Central memory CD8-positive, alpha-beta T cell (primary cell): ENCODE measurements around the gene UNC13C.

ENCODE experiments used
- ATAC-seq: fragments of 150-1000 bp; cut with Tn5 transposase; replicated peaks from 2 replicates; pipeline ENCODE4 v1.10.0; 2022; ENCODE audit warnings: mild to moderate bottlenecking, moderate FRiP score, moderate number of reproducible peaks; ENCODE audit not compliant: poor library complexity, severe bottlenecking; ENCODE audit errors: extremely low read depth
- DNase-seq, 2 donors: peaks; one replicate each; pipeline ENCODE4 v3.0.0; 2021; ENCODE audit warnings: low spot score in 2 of 2
- H3K27ac Mint-ChIP-seq: one replicate; pipeline ENCODE4 v1.8.0; 2022; ENCODE audit warnings: low read depth, mild to moderate bottlenecking, moderate library complexity, mixed read lengths
- H3K27me3 Mint-ChIP-seq: one replicate; pipeline ENCODE4 v1.8.0; 2022; ENCODE audit warnings: mixed read lengths
- H3K36me3 Mint-ChIP-seq: one replicate; pipeline ENCODE4 v1.8.0; 2022; ENCODE audit warnings: mild to moderate bottlenecking, moderate library complexity, mixed read lengths; ENCODE audit not compliant: insufficient read depth
- H3K4me1 Mint-ChIP-seq: one replicate; pipeline ENCODE4 v1.8.0; 2022; ENCODE audit warnings: mixed read lengths
- H3K4me3 Mint-ChIP-seq: one replicate; pipeline ENCODE4 v1.8.0; 2022; ENCODE audit warnings: mild to moderate bottlenecking, moderate library complexity, mixed read lengths
- H3K9me3 Mint-ChIP-seq: one replicate; pipeline ENCODE4 v1.8.0; 2022; ENCODE audit warnings: mixed read lengths

The UNC13C gene

DNA sequence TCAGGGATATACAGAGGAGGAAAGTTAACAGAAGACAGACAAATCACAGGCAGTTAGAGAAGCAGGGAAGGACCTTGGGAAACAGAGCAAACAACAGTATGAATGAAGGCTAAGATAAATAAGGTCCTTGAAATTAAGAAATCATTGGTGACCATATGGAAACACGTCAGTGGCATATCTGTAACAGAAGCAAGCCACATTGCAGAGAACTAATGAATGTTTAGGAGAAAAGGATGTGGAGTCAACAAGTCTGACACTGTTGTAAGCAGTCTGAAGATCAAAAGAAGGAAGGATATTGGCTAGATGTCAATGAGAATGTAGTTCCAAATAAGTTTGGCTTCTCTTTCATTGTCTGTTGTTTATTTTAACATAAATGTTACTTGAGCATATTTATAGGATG lies 542.4 kb downstream of the UNC13C start:
- Mint-ChIP-seq H3K27me3 (no peaks in the 10 kb centered on the region), H3K4me3 (no peak overlapping the region), H3K4me1 (peaks cover 12% of the 10 kb centered on the region), H3K27ac (no peak overlapping the region), H3K36me3 (no peaks in the 10 kb centered on the region), H3K9me3 (no peaks in the 10 kb centered on the region)
- ATAC-seq (no peak), DNase-seq (no peak)

- Mint-ChIP-seq H3K9me3 (no peaks in the 10 kb centered on the region), H3K36me3 (no peaks in the 10 kb centered on the region), H3K4me1 (peaks cover 12% of the 10 kb centered on the region), H3K27me3 (no peaks in the 10 kb centered on the region), H3K27ac (no peak overlapping the region), H3K4me3 (no peak overlapping the region)
- no peak for ATAC-seq
- no peak for DNase-seq
These were observed 543.0 kb downstream of the UNC13C start for GRCh38 chr15:54521206-54521605.

- no peaks in the 10 kb centered on the region for H3K4me1 Mint-ChIP-seq
- no peak for ATAC-seq
- no peaks in the 10 kb centered on the region for H3K27me3 Mint-ChIP-seq
- peaks cover 6% of the 10 kb centered on the region for H3K9me3 Mint-ChIP-seq
- no peak overlapping the region for H3K27ac Mint-ChIP-seq
- no peak overlapping the region for H3K4me3 Mint-ChIP-seq
- DNase-seq = no peak
- H3K36me3 Mint-ChIP-seq = no peaks in the 10 kb centered on the region
These were observed 549.8 kb downstream of the UNC13C start for GRCh38 chr15:54528021-54528420.

DNA sequence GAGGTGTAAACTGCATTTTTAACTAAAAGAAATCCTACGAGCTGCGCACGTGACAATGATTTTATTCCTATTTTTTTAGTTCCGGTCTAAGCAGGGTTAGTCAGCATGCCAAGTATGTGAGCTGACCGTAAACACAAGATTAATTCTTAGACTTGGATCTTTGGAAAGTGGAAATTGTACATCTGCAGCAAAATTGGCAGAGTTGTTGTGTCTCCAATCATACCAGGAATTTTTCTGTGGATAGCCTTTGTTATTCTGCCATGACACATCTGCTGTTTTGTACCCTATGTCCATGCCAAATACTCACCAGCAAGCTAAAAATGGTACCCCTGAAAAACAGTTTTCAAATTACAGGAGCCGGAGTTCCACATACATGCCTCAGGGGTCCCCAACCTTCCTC lies 562.5 kb downstream of the UNC13C start:
- ATAC-seq (no peak), DNase-seq (no peak)
- Mint-ChIP-seq H3K9me3 (peaks cover 17% of the 10 kb centered on the region), H3K36me3 (no peaks in the 10 kb centered on the region), H3K4me1 (no peaks in the 10 kb centered on the region), H3K4me3 (no peak overlapping the region), H3K27ac (no peak overlapping the region), H3K27me3 (no peaks in the 10 kb centered on the region)

GRCh38 chr15:54547491-54547890 lies 569.2 kb downstream of the UNC13C start:
- Mint-ChIP-seq H3K4me3 (no peak overlapping the region), H3K4me1 (no peaks in the 10 kb centered on the region), H3K27ac (no peak overlapping the region), H3K27me3 (no peaks in the 10 kb centered on the region), H3K36me3 (no peaks in the 10 kb centered on the region), H3K9me3 (peaks cover 7% of the 10 kb centered on the region)
- no peak for ATAC-seq
- no peak for DNase-seq

- H3K36me3 Mint-ChIP-seq = no peaks in the 10 kb centered on the region
- H3K27me3 Mint-ChIP-seq = no peaks in the 10 kb centered on the region
- ATAC-seq (no peak), DNase-seq (no peak)
- no peak overlapping the region for H3K27ac Mint-ChIP-seq
- no peak overlapping the region for H3K4me3 Mint-ChIP-seq
- no peaks in the 10 kb centered on the region for H3K9me3 Mint-ChIP-seq
- H3K4me1 Mint-ChIP-seq = no peaks in the 10 kb centered on the region
These were observed 572.7 kb downstream of the UNC13C start for GRCh38 chr15:54550954-54551353.

DNA sequence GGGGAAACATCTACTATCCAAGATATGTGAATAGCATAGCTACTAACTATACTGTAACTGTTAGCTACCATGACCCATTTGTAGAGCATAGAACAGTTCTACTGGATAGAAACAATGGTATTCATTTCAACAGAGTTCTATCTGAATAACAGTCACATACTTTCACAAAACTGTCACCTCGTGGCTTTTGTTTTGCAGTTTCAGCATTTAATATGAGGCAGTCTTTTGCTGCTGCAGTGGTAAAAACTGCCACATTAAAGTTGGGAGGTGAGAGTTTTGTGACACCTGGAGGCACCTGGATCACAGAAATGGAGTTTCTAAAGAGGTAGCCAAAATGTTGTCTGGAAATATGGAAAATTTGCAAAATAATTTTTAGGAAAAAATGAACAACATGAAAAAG lies 578.0 kb downstream of the UNC13C start:
- no peaks in the 10 kb centered on the region for H3K36me3 Mint-ChIP-seq
- no peaks in the 10 kb centered on the region for H3K27me3 Mint-ChIP-seq
- H3K4me1 Mint-ChIP-seq = no peaks in the 10 kb centered on the region
- DNase-seq (no peak), ATAC-seq (no peak)
- no peaks in the 10 kb centered on the region for H3K9me3 Mint-ChIP-seq
- H3K27ac Mint-ChIP-seq = no peak overlapping the region
- H3K4me3 Mint-ChIP-seq = no peak overlapping the region

DNA sequence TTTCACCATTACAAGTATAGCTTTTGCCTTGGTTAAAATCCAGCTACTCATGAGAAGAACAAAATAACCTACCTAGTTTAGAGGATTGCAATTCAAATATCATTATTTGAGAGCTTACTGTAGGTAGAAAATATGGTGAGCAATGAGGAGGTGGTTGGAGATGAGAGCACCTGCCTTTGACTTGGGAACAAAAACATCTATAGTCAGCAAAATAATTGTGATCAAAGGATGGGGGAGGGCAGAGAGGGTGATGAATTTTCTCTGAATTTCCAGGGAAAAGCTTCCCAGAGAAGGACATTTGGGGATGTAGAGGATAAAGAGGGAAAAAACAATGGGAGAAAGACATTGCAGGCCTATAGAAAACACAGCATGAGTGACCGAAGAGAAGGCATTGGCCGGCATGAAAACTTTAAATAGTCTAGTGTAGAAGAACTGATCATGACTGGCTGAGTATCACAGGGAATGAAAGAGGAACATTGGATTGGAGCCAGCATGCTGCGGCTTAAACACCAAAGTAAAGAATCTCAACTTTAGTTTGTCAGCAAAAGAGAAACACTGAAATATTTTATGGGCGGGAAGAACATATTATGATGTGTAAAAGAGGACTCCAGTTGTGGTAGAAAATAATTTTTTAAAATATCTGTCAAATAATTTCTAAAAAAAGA lies 581.3 kb downstream of the UNC13C start:
- Mint-ChIP-seq H3K27me3 (no peaks in the 10 kb centered on the region), H3K9me3 (no peaks in the 10 kb centered on the region), H3K27ac (no peak overlapping the region), H3K4me1 (no peaks in the 10 kb centered on the region), H3K36me3 (no peaks in the 10 kb centered on the region), H3K4me3 (no peak overlapping the region)
- ATAC-seq (no peak), DNase-seq (no peak)

GRCh38 chr15:54560417-54560816 lies 582.2 kb downstream of the UNC13C start:
- no peaks in the 10 kb centered on the region for H3K27me3 Mint-ChIP-seq
- no peak for DNase-seq
- no peak for ATAC-seq
- no peak overlapping the region for H3K27ac Mint-ChIP-seq
- no peak overlapping the region for H3K4me3 Mint-ChIP-seq
- H3K36me3 Mint-ChIP-seq = no peaks in the 10 kb centered on the region
- no peaks in the 10 kb centered on the region for H3K4me1 Mint-ChIP-seq
- no peaks in the 10 kb centered on the region for H3K9me3 Mint-ChIP-seq

DNA sequence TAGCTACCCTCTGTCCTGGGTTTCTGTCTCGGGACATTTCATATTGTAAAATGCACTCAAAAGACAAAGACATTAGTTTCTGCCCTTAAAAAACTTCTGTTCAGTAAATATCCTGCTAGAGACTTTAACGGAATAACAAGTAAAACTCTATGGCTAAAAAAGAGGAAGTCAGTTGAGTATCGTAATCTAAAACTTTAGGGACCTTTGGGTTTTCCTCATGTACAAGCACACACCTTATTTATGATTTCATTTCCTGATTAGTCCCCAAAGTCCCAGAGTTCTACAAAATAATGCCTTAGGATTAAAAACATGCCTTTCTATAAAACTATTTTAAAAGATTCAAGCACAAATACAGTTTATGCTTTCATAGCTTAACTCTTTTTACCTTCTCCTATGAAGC lies 585.9 kb downstream of the UNC13C start:
- H3K27ac Mint-ChIP-seq = no peak overlapping the region
- no peaks in the 10 kb centered on the region for H3K4me1 Mint-ChIP-seq

DNA sequence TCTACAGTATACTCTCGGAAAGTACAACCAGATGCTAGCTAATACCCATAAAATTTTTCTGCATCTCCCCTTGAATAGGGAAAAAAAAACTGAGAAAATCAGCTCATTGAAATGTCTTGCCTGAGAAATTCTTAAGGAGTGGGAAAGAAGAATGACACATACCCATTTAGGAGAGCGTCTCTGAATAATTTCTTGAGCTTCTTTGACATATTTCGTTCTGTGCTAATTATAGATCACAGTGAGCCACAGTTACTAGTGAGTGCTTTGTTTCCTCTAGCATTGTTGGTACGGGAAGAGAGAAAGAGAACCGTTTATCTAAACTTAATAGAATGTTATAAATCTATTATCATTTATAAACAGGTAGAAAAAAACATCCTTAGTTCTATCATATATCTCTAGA lies 588.4 kb downstream of the UNC13C start:
- no peak for ATAC-seq
- Mint-ChIP-seq H3K27ac (no peak overlapping the region), H3K9me3 (no peaks in the 10 kb centered on the region)

More for the DNA sequence above, 585.9 kb downstream of the UNC13C start:
- ATAC-seq = no peak
- Mint-ChIP-seq H3K36me3 (no peaks in the 10 kb centered on the region), H3K4me3 (no peak overlapping the region), H3K27me3 (no peaks in the 10 kb centered on the region), H3K9me3 (no peaks in the 10 kb centered on the region)
- no peak for DNase-seq

DNA sequence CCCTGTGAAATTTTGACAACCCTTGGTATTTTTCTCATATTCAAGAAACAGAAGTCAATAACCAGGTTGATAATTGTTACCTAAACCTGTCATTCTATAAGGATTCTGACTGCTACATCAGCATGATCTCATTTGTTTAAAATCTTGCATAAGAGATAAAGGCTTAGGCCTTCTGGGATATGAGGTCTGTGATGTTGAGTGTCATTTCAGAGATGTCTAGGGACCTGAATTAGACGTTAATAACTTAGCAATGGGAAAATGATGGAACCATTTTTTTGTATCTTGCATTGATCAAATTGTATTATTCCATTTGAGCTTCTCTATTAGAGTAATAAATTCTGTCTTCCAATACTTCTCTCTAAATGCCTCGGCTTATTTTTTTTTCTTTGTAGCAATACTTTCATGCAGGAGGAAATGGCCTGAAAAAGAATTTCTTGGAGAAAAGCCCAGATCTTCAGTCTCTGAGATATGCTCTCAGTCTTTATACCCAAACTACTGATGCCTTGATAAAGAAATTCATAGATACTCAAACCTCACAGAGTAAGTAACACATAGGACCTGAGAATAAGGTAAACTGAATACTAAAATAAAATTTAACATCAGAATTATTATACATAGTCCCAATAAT lies 589.3 kb downstream of the UNC13C start:
- Mint-ChIP-seq H3K36me3 (no peaks in the 10 kb centered on the region), H3K9me3 (no peaks in the 10 kb centered on the region), H3K27me3 (no peaks in the 10 kb centered on the region), H3K4me1 (no peaks in the 10 kb centered on the region), H3K4me3 (no peak overlapping the region), H3K27ac (no peak overlapping the region)
- DNase-seq (no peak), ATAC-seq (no peak)

More for the DNA sequence above, 588.4 kb downstream of the UNC13C start:
- Mint-ChIP-seq H3K4me3 (no peak overlapping the region), H3K27me3 (no peaks in the 10 kb centered on the region), H3K36me3 (no peaks in the 10 kb centered on the region), H3K4me1 (no peaks in the 10 kb centered on the region)
- no peak for DNase-seq

DNA sequence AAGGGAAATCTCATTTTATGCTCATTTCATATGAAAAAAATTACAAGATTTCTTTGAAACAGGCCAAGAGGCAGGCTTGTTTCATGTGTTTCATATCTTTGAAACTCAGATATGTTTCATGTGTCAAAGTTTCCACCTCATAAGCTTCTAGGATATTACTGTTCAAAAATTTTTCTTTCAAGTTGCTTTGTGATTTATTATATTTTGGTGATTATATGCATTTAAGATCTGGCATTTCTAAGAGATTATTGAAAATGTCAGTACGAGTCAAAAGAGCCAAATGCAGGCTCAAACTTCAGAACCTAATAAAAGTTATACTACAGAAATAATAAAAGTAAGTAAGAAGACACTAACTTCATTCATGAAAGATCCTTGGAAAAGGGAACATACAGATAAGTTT lies 590.1 kb downstream of the UNC13C start:
- H3K36me3 Mint-ChIP-seq = no peaks in the 10 kb centered on the region
- no peaks in the 10 kb centered on the region for H3K9me3 Mint-ChIP-seq
- no peak for DNase-seq
- ATAC-seq = no peak
- H3K27me3 Mint-ChIP-seq = no peaks in the 10 kb centered on the region
- no peak overlapping the region for H3K4me3 Mint-ChIP-seq
- no peaks in the 10 kb centered on the region for H3K4me1 Mint-ChIP-seq
- no peak overlapping the region for H3K27ac Mint-ChIP-seq
